PC-9 (cell line): ENCODE measurements around the gene DRAM1. TPM values are rescaled to one million over a fixed set of nuclear protein-coding genes. Genes with fewer than 3 reads are reported as not detected.

Source experiments
- BruUV-seq: library from RNA; stranded (reverse); fragments of 400-500 nt; replicated peaks from 2 replicates; lab custom pipeline; 2021; lab: Mats Ljungman, UMichigan
- CTCF ChIA-PET: fragments of 300-600 bp; sonication (Branson Sonifier 250); formaldehyde crosslinking; loops from one replicate; lab custom pipeline; 2022; ENCODE audit warnings: antibody characterized with exemption; lab: Charles Lee
- POLR2A ChIA-PET: fragments of 300-600 bp; sonication (Branson Sonifier 250); formaldehyde crosslinking; loops from one replicate; lab custom pipeline; 2022; ENCODE audit warnings: antibody characterized with exemption; ENCODE audit not compliant: unreplicated experiment; lab: Charles Lee
- DNase-seq, 2 experiments: peaks; one replicate each; pipeline versions ENCODE4 v3.0.0 to v3.0.0-alpha.2; 2015 to 2022; ENCODE audit warnings: mixed read lengths in 1 of 2
- H2AFZ ChIP-seq: fragments of 200-600 bp; sonication (generic); 2 replicates; pipeline ENCODE4 v1.8.1; 2017; ENCODE audit warnings: antibody characterized with exemption
- H3F3A ChIP-seq: fragments of 200-600 bp; sonication (generic); 2 replicates; pipeline ENCODE4 v1.8.1; 2017; ENCODE audit warnings: antibody characterized with exemption, mild to moderate bottlenecking, low read depth; ENCODE audit not compliant: insufficient read depth
- H3K27ac ChIP-seq: fragments of 200-600 bp; sonication (generic); 2 replicates; pipeline ENCODE4 v1.6.1; 2016; ENCODE audit warnings: mixed run types
- H3K27me3 ChIP-seq: fragments of 200-600 bp; sonication (generic); 2 replicates; pipeline ENCODE4 v1.6.1; 2016; ENCODE audit warnings: low read depth, mixed run types; ENCODE audit not compliant: insufficient read depth
- H3K36me3 ChIP-seq: fragments of 200-600 bp; sonication (generic); 2 replicates; pipeline ENCODE4 v1.6.1; 2016; ENCODE audit warnings: low read depth, mixed run types
- H3K4me1 ChIP-seq: fragments of 200-600 bp; sonication (generic); replicated peaks from 2 replicates; pipeline ENCODE4 v1.6.1; 2016; ENCODE audit warnings: mixed run types; ENCODE audit not compliant: insufficient read depth
- H3K4me2 ChIP-seq: fragments of 200-600 bp; sonication (generic); 2 replicates; pipeline ENCODE4 v1.6.1; 2017; ENCODE audit warnings: mixed run types
- H3K4me3 ChIP-seq: fragments of 200-600 bp; sonication (generic); 2 replicates; pipeline ENCODE4 v1.6.1; 2016; ENCODE audit warnings: mixed run types
- H3K79me2 ChIP-seq: fragments of 200-600 bp; sonication (generic); 2 replicates; pipeline ENCODE4 v1.6.1; 2017; ENCODE audit warnings: low read depth, mixed run types
- H3K9me2 ChIP-seq: fragments of 200-600 bp; sonication (generic); 2 replicates; pipeline ENCODE4 v1.8.1; 2017; ENCODE audit warnings: mild to moderate bottlenecking; ENCODE audit not compliant: insufficient read depth
- H3K9me3 ChIP-seq: fragments of 200-600 bp; sonication (generic); 2 replicates; pipeline ENCODE4 v1.8.1; 2016; ENCODE audit warnings: low read depth; ENCODE audit not compliant: insufficient read depth
- H4K20me1 ChIP-seq: fragments of 200-600 bp; sonication (generic); 2 replicates; pipeline ENCODE4 v1.8.1; 2017; ENCODE audit not compliant: insufficient read depth
- CTCF ChIP-seq: fragments of 200-600 bp; sonication (generic); conservative IDR thresholded peaks from 2 replicates; pipeline ENCODE4 v1.6.1; 2017; ENCODE audit warnings: mixed run types, antibody characterized with exemption, mild to moderate bottlenecking, moderate library complexity
- EZH2 ChIP-seq: fragments of 200-600 bp; sonication (generic); IDR thresholded peaks from 2 replicates; pipeline ENCODE4 v1.8.0; 2017; ENCODE audit warnings: antibody characterized with exemption, low read depth
- intact Hi-C: fragments of 100-400 bp; cut with micrococcal nuclease; formaldehyde crosslinking; loops from one replicate; pipeline ENCODE4 v1.10.0; 2022; ENCODE audit not compliant: unreplicated experiment
- total RNA-seq: library from RNA; stranded (reverse); gene quantifications from 2 replicates; pipeline ENCODE4 v1.2.3, GENCODE V29; 2021

Gene DRAM1
- total RNA-seq, 1 experiment from 2014 or later = 6.2 TPM

- Histone ChIP-seq H3K4me1 (no peaks in the 10 kb centered on the region), H2AFZ (no peak overlapping the region), H3K79me2 (no peaks in the 10 kb centered on the region), H3K27ac (no peak overlapping the region), H3F3A (no peaks in the 10 kb centered on the region), H3K36me3 (no peaks in the 10 kb centered on the region), H3K4me2 (no peak overlapping the region), H3K9me3 (no peaks in the 10 kb centered on the region), H3K9me2 (no peaks in the 10 kb centered on the region), H3K4me3 (no peak overlapping the region), H3K27me3 (no peaks in the 10 kb centered on the region), H4K20me1 (no peaks in the 10 kb centered on the region)
- intact Hi-C loops = no loop called here
- no peak for TF ChIP-seq EZH2
- no peak for TF ChIP-seq CTCF
- no peak for DNase-seq
- CTCF ChIA-PET = no interaction called here
- no TSS peak for BruUV-seq
- POLR2A ChIA-PET = no interaction called here
Measured at GRCh38 chr12:101959607-101960006, 82.2 kb downstream of the DRAM1 start.

GRCh38 chr12:101962486-101962885, 85.1 kb downstream of the DRAM1 start:
- POLR2A ChIA-PET = no interaction called here
- Histone ChIP-seq H4K20me1 (no peaks in the 10 kb centered on the region), H2AFZ (no peak overlapping the region), H3K9me2 (no peaks in the 10 kb centered on the region), H3K9me3 (no peaks in the 10 kb centered on the region), H3F3A (no peaks in the 10 kb centered on the region), H3K36me3 (no peaks in the 10 kb centered on the region), H3K4me2 (no peak overlapping the region), H3K4me1 (no peaks in the 10 kb centered on the region), H3K79me2 (no peaks in the 10 kb centered on the region), H3K27ac (no peak overlapping the region), H3K27me3 (no peaks in the 10 kb centered on the region), H3K4me3 (no peak overlapping the region)
- no TSS peak for BruUV-seq
- intact Hi-C loops = no loop called here
- CTCF ChIA-PET = no interaction called here
- TF ChIP-seq EZH2 = no peak
- DNase-seq = no peak

- H3K4me2 ChIP-seq = no peak overlapping the region
- no peak for TF ChIP-seq EZH2
- TF ChIP-seq CTCF = no peak
- H3K79me2 ChIP-seq = no peaks in the 10 kb centered on the region
- no peak overlapping the region for H2AFZ ChIP-seq
- no peaks in the 10 kb centered on the region for H3F3A ChIP-seq
- no peaks in the 10 kb centered on the region for H3K27me3 ChIP-seq
- H3K4me3 ChIP-seq = no peak overlapping the region
- no peak for DNase-seq
- no TSS peak for BruUV-seq
- POLR2A ChIA-PET = no interaction called here
- no peak overlapping the region for H3K27ac ChIP-seq
- H3K9me2 ChIP-seq = no peaks in the 10 kb centered on the region
- H3K9me3 ChIP-seq = no peaks in the 10 kb centered on the region
- intact Hi-C loops = no loop called here
- H3K36me3 ChIP-seq = no peaks in the 10 kb centered on the region
- H4K20me1 ChIP-seq = no peaks in the 10 kb centered on the region
- CTCF ChIA-PET = no interaction called here
- no peaks in the 10 kb centered on the region for H3K4me1 ChIP-seq
Measured at GRCh38 chr12:101963697-101964096, 86.3 kb downstream of the DRAM1 start.

- POLR2A ChIA-PET = no interaction called here
- Histone ChIP-seq H3K79me2 (no peaks in the 10 kb centered on the region), H3K4me3 (no peak overlapping the region), H3K4me1 (no peaks in the 10 kb centered on the region), H3K27me3 (no peaks in the 10 kb centered on the region), H3K9me3 (no peaks in the 10 kb centered on the region), H3F3A (no peaks in the 10 kb centered on the region), H3K27ac (no peak overlapping the region), H3K9me2 (no peaks in the 10 kb centered on the region), H2AFZ (no peak overlapping the region), H3K4me2 (no peak overlapping the region), H3K36me3 (no peaks in the 10 kb centered on the region), H4K20me1 (no peaks in the 10 kb centered on the region)
- no TSS peak for BruUV-seq
- DNase-seq = no peak
- CTCF ChIA-PET = no interaction called here
- no peak for TF ChIP-seq CTCF
- no peak for TF ChIP-seq EZH2
- intact Hi-C loops = no loop called here
Measured at GRCh38 chr12:101966496-101966895, 89.1 kb downstream of the DRAM1 start.
